ENCODE measurements around the gene SSC5D.
A peak's percentile ranks its signal among the peaks of the same experiment; 100 is the strongest.

Gene SSC5D

DNA sequence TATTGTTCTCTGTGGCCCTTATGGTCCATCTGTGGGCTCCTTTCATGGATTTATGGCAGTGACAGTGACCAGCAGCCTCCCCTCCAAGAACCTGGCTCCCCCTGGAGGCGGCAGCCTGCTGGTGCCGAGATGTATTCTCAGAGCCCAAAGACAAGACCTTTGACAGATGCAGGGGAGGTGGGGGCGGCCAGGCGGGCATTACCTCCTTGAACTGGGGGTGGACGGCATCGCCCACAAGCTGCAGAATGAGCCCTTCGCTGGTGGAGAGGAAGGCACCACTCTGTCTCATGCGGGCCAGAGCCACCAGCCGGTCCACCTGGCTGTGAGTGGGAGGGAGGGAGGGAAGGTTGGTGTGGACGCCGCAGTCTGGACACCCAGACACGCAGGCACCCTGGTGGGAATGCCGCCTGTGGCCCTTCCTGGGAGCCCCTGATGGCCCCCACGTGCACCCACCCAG lies 33.4 kb upstream of the SSC5D start:
- no peak for DNase-seq (ENCODE audit: low read depth in 1 of 2, low spot score in 1 of 2)

DNA sequence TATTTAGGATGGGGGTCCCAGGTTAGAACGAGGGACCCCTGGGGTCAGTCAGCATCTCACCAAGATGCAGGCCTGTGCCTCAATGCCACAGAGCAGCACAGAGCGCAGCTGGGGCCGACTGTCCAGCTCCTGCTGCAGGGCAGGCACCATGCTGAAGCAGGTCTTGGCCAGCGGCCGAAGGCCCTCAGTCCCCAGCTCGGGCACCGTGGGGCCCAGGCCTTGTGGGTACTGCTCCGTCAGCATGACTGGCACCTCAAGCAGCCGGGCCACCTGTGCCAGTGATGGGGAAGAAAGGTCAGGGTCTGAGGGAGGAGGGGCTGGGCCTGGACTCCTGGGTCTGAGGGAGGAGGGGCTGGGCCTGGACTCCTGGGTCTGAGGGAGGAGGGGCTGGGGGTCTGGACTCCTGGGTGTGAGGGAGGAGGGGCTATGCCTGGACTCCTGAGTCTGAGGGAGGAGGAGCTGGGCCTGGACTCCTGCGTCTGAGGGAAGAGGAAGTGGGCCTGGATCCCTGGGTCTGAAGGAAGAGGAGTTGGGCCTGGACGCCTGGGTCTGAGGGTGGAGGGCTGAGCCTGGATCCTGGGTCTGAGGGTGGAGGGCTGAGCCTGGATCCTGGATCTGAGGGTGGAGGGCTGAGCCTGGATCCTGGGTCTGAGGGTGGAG lies 32.5 kb upstream of the SSC5D start:
- DNase-seq (ENCODE audit: low read depth in 1 of 2, low spot score in 1 of 2): no peak

DNA sequence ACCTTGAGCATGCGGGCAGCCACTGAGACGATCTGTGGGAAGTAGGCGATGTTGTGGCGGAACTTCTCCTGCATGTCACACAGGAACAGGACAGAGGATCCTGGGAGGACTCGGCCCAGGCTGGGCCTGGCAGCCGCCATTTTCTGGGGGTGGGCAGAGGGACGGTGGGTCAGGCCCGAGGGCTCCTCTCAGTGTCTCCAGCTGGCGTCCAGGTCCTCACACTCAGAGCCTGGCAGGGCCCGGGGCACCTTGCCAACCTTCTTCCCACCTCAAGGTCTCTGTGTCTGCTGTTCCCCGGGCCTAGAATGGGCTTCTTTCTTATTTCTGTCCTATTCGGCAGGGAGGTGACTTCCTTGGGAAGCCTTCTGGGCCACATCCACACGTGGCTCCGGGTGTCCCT lies 31.9 kb upstream of the SSC5D start:
- no peak for DNase-seq (ENCODE audit: low read depth in 1 of 2, low spot score in 1 of 2)

DNA sequence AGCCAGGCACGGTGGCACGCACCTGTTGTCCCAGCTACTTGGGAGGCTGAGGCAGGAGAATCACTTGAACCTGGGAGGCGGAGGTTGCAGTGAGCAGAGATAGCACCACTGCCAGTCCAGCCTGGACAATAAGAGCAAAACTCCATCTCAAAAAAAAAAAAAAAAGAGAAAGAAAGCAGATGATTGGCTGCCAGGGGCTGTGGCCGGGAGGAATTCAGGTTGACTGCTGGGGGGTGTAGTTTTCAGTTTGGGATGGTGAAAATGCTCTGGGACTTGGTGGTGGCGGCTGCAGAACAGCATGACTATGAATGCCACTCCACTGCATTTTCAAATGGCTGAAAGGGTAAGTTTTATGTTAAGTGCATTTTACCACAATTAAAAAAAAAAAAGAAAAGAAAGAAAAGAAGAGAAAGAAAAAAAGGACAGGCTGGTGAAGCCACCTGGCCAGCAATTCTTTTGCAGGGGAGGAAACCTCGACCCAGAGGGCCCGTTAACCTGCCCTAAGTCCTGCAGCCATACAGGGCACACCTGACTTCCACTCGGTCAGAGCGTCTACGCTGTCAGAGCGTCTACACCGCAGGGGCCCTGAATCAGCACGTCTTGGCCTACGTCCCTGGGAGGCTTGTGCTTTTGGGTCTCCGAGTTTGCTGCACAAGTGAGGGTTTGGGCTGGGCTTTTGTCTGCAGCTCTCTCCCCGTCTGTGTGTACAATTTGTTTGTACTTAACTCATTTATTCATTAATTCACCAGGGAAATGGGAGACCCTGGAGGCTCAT lies 30.4 kb upstream of the SSC5D start:
- DNase-seq (ENCODE audit: low read depth in 1 of 2, low spot score in 1 of 2): no peak

DNA sequence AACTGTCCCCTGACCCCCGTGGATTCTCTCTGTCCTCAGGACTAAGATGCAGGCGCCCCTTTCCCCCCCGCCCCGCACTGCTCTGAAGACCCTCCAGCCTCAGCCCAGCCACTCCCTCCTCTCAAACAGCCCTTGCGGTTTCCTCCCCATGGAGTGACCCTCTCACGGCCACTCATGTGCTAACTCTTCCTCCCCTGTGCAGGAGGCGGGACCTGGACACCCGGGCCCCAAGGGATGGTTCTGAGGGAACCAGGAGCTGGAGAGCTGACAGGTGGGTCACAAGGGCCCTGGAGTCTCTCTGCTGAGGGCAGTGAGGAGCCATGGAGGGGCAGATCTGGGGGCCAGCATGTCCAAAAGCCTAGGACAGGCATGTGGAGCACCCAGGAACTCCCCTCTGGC lies 28.7 kb upstream of the SSC5D start:
- no peak for DNase-seq (ENCODE audit: low read depth in 1 of 2, low spot score in 1 of 2)

DNA sequence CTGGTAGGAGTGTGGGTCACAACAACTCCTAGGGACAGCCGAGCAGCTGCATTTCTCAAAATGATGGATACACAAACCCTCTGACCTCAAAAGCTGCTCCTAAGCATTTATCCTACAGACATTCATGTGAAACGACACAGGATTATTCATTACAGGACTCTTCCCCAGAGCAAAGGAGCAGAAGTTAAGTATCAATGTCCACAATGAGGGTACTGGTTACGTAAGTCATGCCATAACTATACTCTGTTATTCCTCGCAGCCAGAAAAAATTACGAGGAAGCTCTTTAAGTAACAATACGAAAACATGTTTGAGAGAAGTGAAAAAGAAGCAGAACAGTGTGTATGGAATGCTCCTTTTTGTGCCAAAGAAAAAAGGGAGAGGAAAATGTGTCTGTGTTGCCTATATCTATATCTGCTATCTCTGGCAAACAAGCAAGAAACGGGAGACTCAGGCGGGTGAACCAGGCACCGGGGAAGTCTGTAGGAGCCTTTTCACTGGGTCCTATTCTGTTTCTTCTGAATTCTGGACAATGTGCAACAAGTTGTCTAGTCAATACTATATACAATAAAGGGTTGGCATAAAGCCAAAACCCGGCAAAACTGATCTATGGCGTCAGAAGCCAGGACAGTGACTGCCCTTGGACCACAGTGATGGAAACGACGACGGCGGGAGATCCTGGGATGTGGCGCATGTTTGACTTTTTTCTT lies 28.1 kb upstream of the SSC5D start:
- no peak for DNase-seq (ENCODE audit: low read depth in 1 of 2, low spot score in 1 of 2)

DNA sequence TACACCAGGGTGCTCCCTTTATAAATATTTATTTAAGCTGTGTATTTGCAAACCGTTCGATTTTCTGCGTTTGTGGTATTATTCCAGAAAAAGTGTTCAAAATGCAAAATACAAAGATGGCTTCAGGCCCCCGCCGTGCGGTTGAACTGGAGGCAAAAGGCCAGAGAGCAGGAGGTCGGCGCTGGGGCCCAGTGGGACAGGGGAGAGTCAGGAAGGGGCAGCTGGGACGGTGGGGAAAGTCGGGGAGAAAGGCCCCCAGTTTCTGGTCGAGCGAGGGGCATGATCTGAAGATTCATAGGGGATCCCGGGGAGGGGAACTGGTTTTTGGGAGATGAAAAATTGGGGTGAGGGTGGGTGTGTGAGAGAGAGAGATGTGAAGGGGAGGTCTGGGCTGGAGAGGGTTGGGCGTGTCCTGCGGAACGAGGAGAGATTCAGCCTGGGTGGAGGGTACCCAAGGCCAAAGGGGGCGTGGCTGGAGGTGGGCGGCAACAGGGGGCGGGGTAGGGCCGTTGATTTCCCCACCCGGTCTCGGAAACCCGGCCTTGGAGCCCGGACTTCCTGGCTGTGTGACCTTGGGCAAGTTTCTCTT lies 27.5 kb upstream of the SSC5D start:
- no peak for DNase-seq (ENCODE audit: low read depth in 1 of 2, low spot score in 1 of 2)

DNA sequence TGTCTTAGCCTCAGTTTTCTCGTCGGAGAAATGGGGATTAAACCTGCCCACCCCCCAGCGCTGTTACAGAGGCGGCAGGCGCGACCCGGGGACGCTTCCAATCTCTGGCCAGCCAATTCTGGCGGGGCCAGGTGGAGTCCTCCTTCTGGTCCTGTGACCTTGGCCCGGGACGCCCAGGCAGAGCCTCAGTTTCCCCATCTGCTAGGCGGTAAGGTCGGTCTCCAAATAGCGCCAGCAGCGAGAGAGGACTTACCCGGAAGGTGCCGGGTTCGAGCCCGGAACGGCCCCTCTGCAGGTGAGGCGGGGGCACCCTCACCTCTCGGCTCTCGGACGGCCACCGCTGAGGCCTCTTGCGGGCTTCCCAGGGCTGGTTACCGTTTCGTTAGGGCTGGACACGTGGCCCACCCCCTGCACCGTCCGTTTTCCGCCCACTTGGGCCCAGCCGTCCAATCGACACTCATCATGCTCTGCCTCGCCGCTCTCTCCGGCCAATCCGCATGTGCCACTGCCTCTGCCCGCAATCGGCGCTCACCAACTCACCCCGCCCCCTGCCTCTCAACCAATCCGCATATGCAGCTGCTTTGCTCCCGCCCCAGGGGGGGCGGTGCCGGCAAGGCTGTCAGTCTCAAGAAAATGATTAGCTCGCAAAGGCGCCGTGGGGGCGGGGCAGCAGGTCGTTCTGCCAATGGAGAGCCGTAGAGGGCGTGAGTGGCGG lies 26.8 kb upstream of the SSC5D start, which contains the start of gene ISOC2:
Gene ISOC2 (minus strand): TSS at position 384 of the 715 bp plus-strand sequence. CDS start 5,156 bp downstream, outside the sequence.
- peak; percentile 99 to 100 for DNase-seq (ENCODE audit: low read depth in 1 of 2, low spot score in 1 of 2)

DNA sequence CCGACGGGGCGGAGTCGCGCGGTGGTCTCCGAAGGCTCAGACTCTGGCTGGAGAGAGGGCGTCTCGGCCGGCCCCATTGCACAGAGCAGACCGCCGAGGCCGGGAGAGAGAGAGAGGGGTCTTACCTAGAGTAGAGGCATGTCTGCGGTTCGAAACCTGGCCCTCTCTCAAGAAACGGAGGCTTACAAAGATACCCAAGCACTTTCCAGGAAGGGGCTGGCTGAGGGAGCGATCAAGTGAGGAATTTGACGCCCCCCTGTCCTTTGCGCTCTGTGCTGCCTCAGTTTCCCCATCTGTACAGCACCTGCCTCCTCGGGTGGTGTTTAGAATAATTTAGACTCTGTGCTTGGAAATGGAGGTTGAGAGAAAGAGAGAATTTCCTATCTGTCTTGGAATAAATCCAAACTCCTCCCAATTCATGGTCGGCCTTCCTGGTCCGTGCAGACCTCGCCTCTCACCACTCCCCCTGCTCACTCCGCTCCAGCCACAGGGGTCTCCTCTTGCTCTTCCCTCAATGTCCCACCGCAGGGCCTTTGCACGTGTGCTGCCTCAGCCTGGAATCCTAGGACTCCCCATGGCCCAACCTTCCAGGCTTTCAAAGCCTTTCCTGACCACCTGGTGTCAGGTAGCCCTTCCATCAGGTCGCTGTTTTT lies 26.1 kb upstream of the SSC5D start:
- DNase-seq (ENCODE audit: low read depth in 1 of 2, low spot score in 1 of 2): no peak

DNA sequence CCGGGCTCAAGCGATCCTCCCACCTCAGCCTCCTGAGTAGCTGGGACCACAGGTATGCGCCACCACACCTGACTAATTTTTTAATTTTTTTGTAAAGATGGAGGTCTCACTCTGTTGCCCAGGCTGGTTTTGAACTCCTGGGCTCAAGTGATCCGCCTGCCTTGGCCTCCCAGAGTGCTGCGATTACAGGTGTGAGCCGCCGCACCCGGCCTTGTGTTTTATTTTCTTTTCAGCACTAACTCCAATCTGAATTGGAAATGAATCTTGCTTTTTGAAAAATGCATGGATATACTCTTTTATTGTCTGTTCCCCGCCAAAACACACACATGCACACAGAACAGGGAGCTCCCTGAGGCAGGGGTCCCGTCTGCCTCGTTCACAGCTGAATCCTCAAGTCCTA lies 25.5 kb upstream of the SSC5D start:
- DNase-seq (ENCODE audit: low read depth in 1 of 2, low spot score in 1 of 2): no peak

DNA sequence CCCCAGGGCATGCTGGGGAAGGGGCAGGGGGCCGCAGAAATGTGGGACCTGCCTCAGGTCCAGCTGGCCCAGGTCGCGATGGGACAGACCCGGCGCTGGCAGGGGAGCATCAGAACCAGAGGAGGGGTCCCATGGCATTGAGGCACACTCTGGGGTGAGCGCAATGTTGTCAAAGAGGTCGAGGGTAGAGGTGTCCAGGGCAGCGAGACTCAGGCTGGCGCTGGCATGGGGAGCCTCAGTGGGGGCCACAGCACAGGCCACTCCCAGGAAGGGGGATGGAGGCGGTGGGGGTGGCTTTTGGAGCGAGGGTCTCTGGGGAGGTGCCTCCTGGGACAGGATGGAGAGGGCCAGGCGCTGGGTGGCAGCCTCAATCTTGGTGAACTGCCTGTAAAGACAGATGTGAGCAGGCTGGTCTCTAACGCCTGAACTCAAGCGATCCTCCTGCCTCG lies 24.6 kb upstream of the SSC5D start:
- no peak for DNase-seq (ENCODE audit: low read depth in 1 of 2, low spot score in 1 of 2)

DNA sequence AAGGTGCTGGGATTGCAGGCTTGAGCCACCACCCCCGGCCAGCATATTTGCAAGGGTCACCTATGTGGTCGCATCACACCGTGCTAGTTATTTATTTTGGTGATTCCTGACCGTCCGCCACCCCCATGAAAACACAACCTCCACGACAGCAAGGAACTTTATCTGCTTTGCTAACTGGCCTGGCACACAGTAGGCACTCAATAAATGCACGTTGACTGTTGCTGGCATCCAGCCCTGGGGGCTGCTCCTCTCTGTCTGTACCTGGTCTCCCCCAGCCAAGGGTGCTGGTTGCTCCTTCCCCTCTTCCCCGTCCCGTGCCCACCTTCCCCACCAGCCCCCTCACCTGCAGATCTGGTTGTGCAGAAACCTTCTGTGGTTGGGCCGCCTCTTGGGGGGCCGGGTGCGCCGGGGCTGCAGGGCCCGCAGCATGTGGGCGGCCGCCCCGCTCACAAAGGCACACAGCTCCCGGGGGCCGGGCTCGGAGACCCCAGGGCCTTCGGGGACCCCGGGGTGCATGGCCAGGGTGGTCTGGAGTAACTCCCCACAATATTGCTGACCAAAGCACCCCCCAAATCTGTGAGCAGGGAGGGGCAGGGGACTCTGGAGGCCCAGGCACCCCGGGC lies 24.1 kb upstream of the SSC5D start:
- DNase-seq (ENCODE audit: low read depth in 1 of 2, low spot score in 1 of 2): no peak

DNA sequence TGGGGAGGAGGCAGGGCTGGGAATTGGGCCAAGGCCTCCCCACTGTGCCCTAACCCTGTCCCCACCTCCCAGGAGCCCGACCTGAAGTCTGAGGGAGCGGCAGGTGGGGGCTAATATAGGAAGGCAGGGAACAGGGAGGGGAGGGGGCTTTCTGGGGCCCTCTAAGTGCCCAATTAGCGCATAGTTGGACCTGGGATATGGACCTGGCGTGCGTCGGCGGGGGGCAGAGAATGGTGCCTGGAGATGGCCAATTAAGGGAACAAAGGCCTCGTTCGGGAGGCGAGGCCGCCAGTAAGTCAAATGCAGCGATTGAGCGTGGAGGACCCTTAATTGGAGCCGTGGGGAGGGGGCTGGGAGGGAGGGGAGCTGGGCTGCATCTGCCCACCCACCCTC lies 23.6 kb upstream of the SSC5D start, which contains the start of gene C19orf85:
Gene C19orf85 (minus strand): TSS at position 90 of the 393 bp plus-strand sequence. CDS start 197 bp downstream, outside the sequence.
- DNase-seq (ENCODE audit: low read depth in 1 of 2, low spot score in 1 of 2): no peak

DNA sequence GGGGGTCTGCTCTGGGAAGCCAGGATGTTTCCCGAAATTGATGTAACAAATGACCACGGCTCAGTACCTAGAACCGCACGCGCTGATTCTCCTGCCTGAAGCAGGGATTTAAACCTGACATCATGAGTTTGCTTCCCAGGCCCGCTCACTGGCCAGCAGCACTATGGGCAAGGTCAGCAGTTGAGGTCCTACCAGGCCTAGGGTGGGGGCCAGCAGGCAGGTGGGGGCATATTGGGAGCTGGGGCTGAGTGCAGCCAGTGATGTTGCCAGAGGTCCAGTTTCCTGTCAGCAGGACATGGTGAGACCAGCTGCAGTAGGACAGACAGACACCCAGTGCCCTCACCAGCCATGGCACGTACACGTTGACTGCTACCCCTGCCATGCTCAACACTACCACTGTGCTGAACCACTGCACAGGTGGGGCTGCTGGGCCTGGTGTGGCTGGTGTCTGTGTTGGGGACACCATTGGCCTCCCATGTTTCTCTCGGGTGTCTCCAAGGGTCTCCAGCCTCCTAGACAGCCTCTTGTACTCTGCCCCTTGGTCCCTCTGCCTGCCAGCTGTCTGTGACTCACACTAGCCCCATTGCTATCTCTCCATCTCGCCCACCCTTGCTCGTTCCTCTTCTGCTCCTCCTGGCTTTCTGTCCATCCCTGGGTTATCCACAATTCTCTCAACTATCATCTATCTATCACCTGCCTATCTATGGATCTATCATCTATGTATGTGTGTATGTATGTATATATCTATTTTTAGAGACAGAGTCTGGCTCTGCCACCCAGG lies 22.6 kb upstream of the SSC5D start:
- DNase-seq (ENCODE audit: low read depth in 1 of 2, low spot score in 1 of 2): no peak

DNA sequence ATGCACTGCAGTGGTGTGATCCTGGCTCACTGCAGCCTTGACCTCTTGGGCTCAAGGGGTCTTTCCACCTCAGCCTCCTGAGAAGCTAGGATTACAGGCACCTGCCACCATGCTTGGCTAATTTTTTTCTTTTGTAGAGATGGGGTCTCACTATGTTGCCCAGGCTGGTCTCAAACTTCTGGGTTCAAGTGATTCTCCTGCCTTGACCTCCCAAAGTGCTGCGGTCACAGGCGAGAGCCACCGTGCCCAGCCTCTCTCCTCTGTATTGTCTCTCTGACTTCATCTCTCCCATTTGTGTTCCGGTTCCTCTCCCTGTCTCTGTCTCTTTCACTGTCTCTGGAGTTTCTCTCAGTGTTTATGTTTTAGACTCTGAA lies 22.0 kb upstream of the SSC5D start:
- DNase-seq (ENCODE audit: low read depth in 1 of 2, low spot score in 1 of 2): no peak

DNA sequence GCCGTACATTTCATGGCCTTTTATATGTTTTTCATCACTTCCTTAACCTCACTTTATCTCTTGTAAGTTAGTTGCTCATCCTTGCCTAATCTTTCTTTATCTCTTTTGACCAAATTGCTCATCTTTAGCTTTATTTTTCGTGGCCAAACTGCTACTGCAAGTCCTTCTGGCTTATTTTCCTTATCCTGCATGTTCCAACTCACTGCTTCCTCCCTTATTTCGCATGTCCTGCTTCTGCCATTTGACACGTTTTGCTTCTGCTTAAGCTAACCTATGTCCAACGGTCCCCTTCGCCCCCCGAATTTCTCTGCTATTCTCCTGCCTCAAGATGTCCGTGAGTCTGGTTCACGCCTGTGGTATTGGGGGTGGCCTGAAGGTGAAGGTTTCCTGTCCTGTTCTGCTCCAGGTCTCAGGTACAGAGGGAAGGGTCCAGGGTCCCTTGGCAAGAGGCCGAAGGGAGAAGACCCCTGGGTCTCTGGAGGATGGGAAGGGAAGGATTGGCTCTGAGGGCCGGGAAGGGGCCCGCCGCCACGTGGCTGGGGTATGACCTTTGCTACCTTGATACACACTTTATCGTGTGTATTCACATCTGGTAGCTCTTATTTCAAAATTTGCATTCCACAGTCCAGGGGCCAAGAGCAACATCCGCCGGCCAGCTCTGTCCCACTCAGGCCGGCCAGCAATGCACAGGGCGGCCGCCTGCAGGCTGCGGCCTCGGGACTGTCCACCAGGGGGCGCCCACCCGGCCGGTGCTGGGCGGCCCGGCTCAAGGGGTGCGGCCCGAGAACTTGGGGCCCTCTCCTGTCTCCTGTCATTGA lies 20.8 kb upstream of the SSC5D start:
- DNase-seq (ENCODE audit: low read depth in 1 of 2, low spot score in 1 of 2): peak in 1 of 2 donors; percentile 56

DNA sequence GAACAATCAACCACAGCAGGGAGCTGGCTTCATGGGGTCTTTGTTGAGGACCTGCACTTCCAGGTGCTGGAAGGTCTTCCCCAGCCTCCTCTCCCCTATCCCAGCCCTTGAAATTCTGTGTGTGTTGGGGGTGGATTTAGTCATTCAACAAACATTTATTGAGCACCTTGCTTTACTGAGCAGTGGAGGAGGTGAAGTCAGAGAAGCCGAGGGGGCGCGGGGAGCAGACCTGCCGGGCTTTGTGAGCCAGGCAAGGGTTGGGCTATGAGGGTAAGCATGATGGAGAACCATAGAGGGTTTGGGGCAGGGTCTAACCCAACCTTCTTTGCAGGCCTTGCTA lies 20.2 kb upstream of the SSC5D start:
- DNase-seq (ENCODE audit: low read depth in 1 of 2, low spot score in 1 of 2): no peak

DNA sequence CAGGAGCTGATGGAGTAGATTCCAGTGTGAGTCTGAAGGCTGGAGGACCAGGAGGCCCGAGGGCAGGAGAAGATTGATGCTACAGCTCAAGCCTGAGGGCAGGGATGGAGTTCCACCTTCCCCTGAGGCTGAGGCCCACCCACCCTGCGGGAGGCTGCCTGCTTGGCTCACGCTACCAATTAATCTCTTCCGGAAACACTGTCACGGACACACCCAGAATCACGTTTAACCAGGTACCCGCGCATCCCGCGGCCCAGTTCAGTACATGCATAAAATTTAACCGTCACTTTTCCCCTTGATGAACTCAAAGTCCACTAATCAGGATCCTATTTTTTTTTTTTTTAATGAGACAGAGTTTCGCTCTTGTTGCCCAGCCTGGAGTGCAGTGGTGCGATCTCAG lies 17.0 kb upstream of the SSC5D start:
- DNase-seq (ENCODE audit: low read depth in 1 of 2, low spot score in 1 of 2): no peak
